Panc1 (cell line): Measurements from ENCODE around the gene MCM9. TPM values are rescaled to one million over a fixed set of nuclear protein-coding genes. Genes with fewer than 3 reads are reported as not detected.
A peak's percentile ranks its signal among the peaks of the same experiment; 100 is the strongest.

Experiments
- ATAC-seq: fragments of 200-7000 bp; cut with Tn5 transposase; 2 replicates; pipeline ENCODE4 v1.9.1; 2020; ENCODE audit warnings: mild to moderate bottlenecking, moderate library complexity
- BruUV-seq: library from RNA; stranded (reverse); fragments of 400-500 nt; replicated peaks from 2 replicates; lab custom pipeline; 2021; lab: Mats Ljungman, UMichigan
- CTCF ChIA-PET: fragments of 300-600 bp; sonication (Branson Sonifier 250); formaldehyde crosslinking; loops from one replicate; lab custom pipeline; 2022; ENCODE audit warnings: antibody characterized with exemption; lab: Charles Lee
- POLR2A ChIA-PET: fragments of 300-600 bp; sonication (Branson Sonifier 250); formaldehyde crosslinking; loops from one replicate; lab custom pipeline; 2022; ENCODE audit warnings: antibody characterized with exemption; lab: Charles Lee
- DNase-seq: peaks from one replicate; pipeline ENCODE4 v3.0.0-alpha.2; 2010; ENCODE audit warnings: low read depth, low spot score
- H3K27ac ChIP-seq: 2 replicates; pipeline ENCODE4 v1.5.1; 2011; ENCODE audit warnings: mild to moderate bottlenecking, low read length, inconsistent platforms
- H3K27me3 ChIP-seq: fragments of 200-500 bp; sonication (Bioruptor generic); 2 replicates; pipeline ENCODE4 v1.6.0; 2014; ENCODE audit warnings: low read length, inconsistent platforms; ENCODE audit not compliant: control insufficient read depth, insufficient read depth
- H3K36me3 ChIP-seq: fragments of 200-500 bp; sonication (Bioruptor generic); 2 replicates; pipeline ENCODE4 v1.5.1; 2014; ENCODE audit warnings: inconsistent platforms, mild to moderate bottlenecking, low read length, moderate library complexity; ENCODE audit not compliant: control insufficient read depth, insufficient read depth
- H3K4me1 ChIP-seq: 2 replicates; pipeline ENCODE4 v1.5.1; 2011; ENCODE audit warnings: inconsistent platforms, mild to moderate bottlenecking, low read length, moderate library complexity; ENCODE audit not compliant: control insufficient read depth, insufficient read depth
- H3K4me3 ChIP-seq, 2 experiments: 2 replicates each; pipeline ENCODE4 v1.5.1; 2011 to 2012; ENCODE audit warnings: low read depth in 2 of 2, low read length in 2 of 2, mild to moderate bottlenecking in 2 of 2, inconsistent platforms in 1 of 2, moderate library complexity in 1 of 2
- H3K9me3 ChIP-seq: fragments of 200-500 bp; sonication (Bioruptor generic); 2 replicates; pipeline ENCODE4 v1.5.1; 2014; ENCODE audit warnings: low read depth, mild to moderate bottlenecking, inconsistent platforms, low read length, moderate library complexity; ENCODE audit not compliant: control insufficient read depth, insufficient read depth
- CTCF ChIP-seq: fragments of 450-650 bp; IDR thresholded peaks from 2 replicates; pipeline ENCODE4 v1.5.1; 2017; ENCODE audit warnings: mild to moderate bottlenecking
- POLR2AphosphoS5 ChIP-seq: IDR thresholded peaks from 2 replicates; pipeline ENCODE4 v1.6.1; 2012; ENCODE audit warnings: mild to moderate bottlenecking, low read depth, low read length, moderate library complexity
- REST ChIP-seq, 2 experiments: IDR thresholded peaks; 2 replicates each; pipeline ENCODE4 v1.6.1; 2011 to 2012; ENCODE audit warnings: low read depth in 2 of 2, control low read depth in 1 of 2, low read length in 1 of 2, mild to moderate bottlenecking in 1 of 2, moderate library complexity in 1 of 2; ENCODE audit not compliant: insufficient read depth in 1 of 2
- SIN3A ChIP-seq: IDR thresholded peaks from 2 replicates; pipeline ENCODE4 v1.6.1; 2012; ENCODE audit warnings: low read depth, mild to moderate bottlenecking, low read length, moderate library complexity, borderline replicate concordance; ENCODE audit not compliant: insufficient read depth
- TCF7L2 ChIP-seq: IDR thresholded peaks from 2 replicates; pipeline ENCODE4 v1.6.1; 2011; ENCODE audit warnings: mild to moderate bottlenecking, low read depth, low read length, inconsistent platforms
- in situ Hi-C: cut with HindIII; loops from 2 replicates; pipeline ENCODE4 v1.10.0; 2016; ENCODE audit warnings: low sequenced_read_pairs, low pct_unique_long_range_greater_than_20kb
- intact Hi-C: fragments of 100-400 bp; cut with micrococcal nuclease; formaldehyde crosslinking; loops from one replicate; pipeline ENCODE4 v1.10.0; 2022; ENCODE audit not compliant: unreplicated experiment
- total RNA-seq: library from RNA; stranded (reverse); gene quantifications from one replicate; pipeline ENCODE4 v1.2.1, GENCODE V29; 2021; ENCODE audit not compliant: unreplicated experiment

The MCM9 gene
- total RNA-seq, 1 experiment from 2014 or later = 20.4 TPM

- in situ Hi-C loops = no loop called here
- Histone ChIP-seq H3K27ac (no peak overlapping the region), H3K27me3 (no peaks in the 10 kb centered on the region), H3K36me3 (no peaks in the 10 kb centered on the region), H3K9me3 (no peaks in the 10 kb centered on the region), H3K4me3 (no peak overlapping the region), H3K4me1 (no peaks in the 10 kb centered on the region)
- ATAC-seq = no peak
- intact Hi-C loops = no loop called here
- ChIA-PET POLR2A (no interaction called here), CTCF (no interaction called here)
- no TSS peak for BruUV-seq
- DNase-seq = no peak
- TF ChIP-seq TCF7L2 (no peak), SIN3A (no peak), REST (IDR thresholded peaks at IDR 0.05; ENCODE audit: insufficient read depth in 1 of 2, low read depth in 2 of 2, low read length in 1 of 2) (no peak), CTCF (no peak), POLR2AphosphoS5 (no peak)
These were observed 147.1 kb downstream of the MCM9 start for GRCh38 chr6:118787724-118788423.

GRCh38 chr6:118786596-118787453, 148.1 kb downstream of the MCM9 start:
- Histone ChIP-seq H3K27me3 (no peaks in the 10 kb centered on the region), H3K27ac (no peak overlapping the region), H3K4me1 (no peaks in the 10 kb centered on the region), H3K36me3 (no peaks in the 10 kb centered on the region), H3K9me3 (no peaks in the 10 kb centered on the region), H3K4me3 (no peak overlapping the region)
- POLR2A ChIA-PET = no interaction called here
- DNase-seq (no peak), ATAC-seq (0 out of 2 replicates have a peak, but pooled peaks have one; percentile 45)
- intact Hi-C loops (no loop called here), in situ Hi-C loops (no loop called here)
- no TSS peak for BruUV-seq
- TF ChIP-seq CTCF (no peak), SIN3A (no peak), REST (IDR thresholded peaks at IDR 0.05; ENCODE audit: insufficient read depth in 1 of 2, low read depth in 2 of 2, low read length in 1 of 2) (no peak), TCF7L2 (no peak), POLR2AphosphoS5 (no peak)
- CTCF ChIA-PET = no interaction called here
